ENCODE measurements around the gene EIF5B. TPM values are rescaled to one million over a fixed set of nuclear protein-coding genes. Genes with fewer than 3 reads are reported as not detected.
"Not testable (repeated sequence)": the region's sequence is repeated elsewhere in the genome, so short reads cannot be mapped to it uniquely, and the experiment has no call there.

The EIF5B gene
- total RNA-seq, 1 experiment from 2014 or later = 78.7 TPM

DNA sequence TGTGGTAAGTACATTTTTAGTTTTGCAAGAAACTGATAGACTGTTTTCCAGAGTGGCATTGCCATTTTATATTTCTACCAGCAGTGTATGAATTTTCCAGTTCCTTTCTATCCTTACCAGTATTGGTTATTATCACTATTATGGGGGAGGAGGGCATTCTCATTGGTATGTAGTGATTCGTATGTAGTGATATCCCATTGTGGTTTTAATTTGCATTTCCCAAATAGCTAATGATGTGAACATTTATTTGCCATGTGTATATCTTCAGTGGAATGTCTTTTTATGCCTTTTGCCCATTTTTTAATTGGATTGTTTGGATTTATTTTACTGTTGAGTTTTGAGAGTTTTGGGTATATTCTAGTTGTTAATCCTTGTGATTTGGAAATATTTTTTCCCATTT is 16.9 kb downstream of the EIF5B start:
- POLR2A ChIA-PET (ENCODE audit: low non-redundant PET) = interaction anchor here (0.6 kb wide), 1 partner anchor 92 kb away, joined by 9 read pairs; no protein-coding TSS in a partner anchor

DNA sequence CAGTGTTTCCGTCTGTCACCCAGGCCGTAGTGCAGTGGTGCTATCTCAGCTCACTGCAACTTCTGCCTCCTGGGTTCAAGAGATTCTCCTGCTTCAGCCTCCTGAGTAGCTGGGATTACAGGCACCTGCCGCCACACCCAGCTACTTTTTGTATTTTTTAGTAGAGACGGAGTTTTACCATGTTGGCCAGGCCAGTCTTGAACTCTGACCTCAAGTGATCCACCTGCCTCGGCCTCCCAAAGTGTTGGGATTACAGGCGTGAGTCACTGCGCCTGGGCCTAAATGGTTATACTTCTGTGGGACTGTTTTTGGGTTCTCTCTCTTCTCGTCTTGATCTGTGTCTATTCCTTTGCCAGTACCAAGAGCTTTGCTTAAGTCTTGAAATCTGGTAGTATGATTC is 17.6 kb downstream of the EIF5B start:
- H3K4me3 ChIP-seq (ENCODE audit: low read depth, low read length, poor library complexity, severe bottlenecking); POLR2A ChIA-PET (ENCODE audit: low non-redundant PET); CTCF ChIA-PET; H3K4me1 ChIP-seq (ENCODE audit: insufficient read depth, low read length, poor library complexity, severe bottlenecking); BruUV-seq (replicated peaks); H3K27me3 ChIP-seq (replicated peaks; ENCODE audit: insufficient read depth, low read depth, low read length, poor library complexity); H3K36me3 ChIP-seq (ENCODE audit: insufficient read depth, low read length, poor library complexity, severe bottlenecking); DNase-seq (ENCODE audit: low spot score); H3K9me3 ChIP-seq (ENCODE audit: low read depth, low read length, poor library complexity, severe bottlenecking); H3K27ac ChIP-seq (ENCODE audit: low read depth, low read length, poor library complexity, severe bottlenecking); intact Hi-C loops (cut with micrococcal nuclease; ENCODE audit: unreplicated experiment): not testable (repeated sequence)

More for the DNA sequence above, 16.9 kb downstream of the EIF5B start:
- CTCF ChIA-PET = no interaction called here
- no peaks in the 10 kb centered on the region for H3K9me3 ChIP-seq (ENCODE audit: low read depth, low read length, poor library complexity, severe bottlenecking)
- intact Hi-C loops (cut with micrococcal nuclease; ENCODE audit: unreplicated experiment) = no loop called here
- H3K4me3 ChIP-seq (ENCODE audit: low read depth, low read length, poor library complexity, severe bottlenecking) = no peak overlapping the region
- no peaks in the 10 kb centered on the region for H3K4me1 ChIP-seq (ENCODE audit: insufficient read depth, low read length, poor library complexity, severe bottlenecking)
- H3K27ac ChIP-seq (ENCODE audit: low read depth, low read length, poor library complexity, severe bottlenecking) = no peak overlapping the region
- no TSS peak for BruUV-seq (replicated peaks)
- TF ChIP-seq, protein P1, sequence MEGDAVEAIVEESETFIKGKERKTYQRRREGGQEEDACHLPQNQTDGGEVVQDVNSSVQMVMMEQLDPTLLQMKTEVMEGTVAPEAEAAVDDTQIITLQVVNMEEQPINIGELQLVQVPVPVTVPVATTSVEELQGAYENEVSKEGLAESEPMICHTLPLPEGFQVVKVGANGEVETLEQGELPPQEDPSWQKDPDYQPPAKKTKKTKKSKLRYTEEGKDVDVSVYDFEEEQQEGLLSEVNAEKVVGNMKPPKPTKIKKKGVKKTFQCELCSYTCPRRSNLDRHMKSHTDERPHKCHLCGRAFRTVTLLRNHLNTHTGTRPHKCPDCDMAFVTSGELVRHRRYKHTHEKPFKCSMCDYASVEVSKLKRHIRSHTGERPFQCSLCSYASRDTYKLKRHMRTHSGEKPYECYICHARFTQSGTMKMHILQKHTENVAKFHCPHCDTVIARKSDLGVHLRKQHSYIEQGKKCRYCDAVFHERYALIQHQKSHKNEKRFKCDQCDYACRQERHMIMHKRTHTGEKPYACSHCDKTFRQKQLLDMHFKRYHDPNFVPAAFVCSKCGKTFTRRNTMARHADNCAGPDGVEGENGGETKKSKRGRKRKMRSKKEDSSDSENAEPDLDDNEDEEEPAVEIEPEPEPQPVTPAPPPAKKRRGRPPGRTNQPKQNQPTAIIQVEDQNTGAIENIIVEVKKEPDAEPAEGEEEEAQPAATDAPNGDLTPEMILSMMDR (conservative IDR thresholded peaks at IDR 0.05; ENCODE audit: low read depth, low read length) = no peak
- no peak for TF ChIP-seq EZH2 (IDR thresholded peaks at IDR 0.05; ENCODE audit: borderline replicate concordance, low read depth, low read length, poor library complexity, severe bottlenecking)
- no peaks in the 10 kb centered on the region for H3K27me3 ChIP-seq (replicated peaks; ENCODE audit: insufficient read depth, low read depth, low read length, poor library complexity)
- DNase-seq (ENCODE audit: low spot score) = no peak
- H3K36me3 ChIP-seq (ENCODE audit: insufficient read depth, low read length, poor library complexity, severe bottlenecking) = no peaks in the 10 kb centered on the region

DNA sequence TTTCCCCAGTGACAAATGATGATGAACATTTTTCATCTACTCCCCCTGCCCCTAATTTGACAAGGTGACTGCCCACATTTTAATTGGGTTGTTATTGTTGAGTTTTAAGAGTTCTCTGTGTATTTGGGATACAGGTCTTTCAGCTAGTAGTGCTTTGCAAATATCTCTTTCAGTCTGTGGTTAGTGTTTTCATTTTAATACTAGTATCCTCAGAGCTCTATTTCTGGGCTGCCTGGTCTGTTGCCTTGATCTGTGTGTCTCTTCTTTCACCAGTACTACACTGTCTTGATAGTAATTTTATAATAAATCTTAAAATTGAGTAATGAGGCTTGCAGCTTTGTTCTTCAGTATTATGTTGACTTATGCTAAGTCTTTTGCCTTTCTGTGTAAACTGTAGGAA is 19.7 kb downstream of the EIF5B start:
- no TSS peak for BruUV-seq (replicated peaks)
- H3K27me3 ChIP-seq (replicated peaks; ENCODE audit: insufficient read depth, low read depth, low read length, poor library complexity) = no peaks in the 10 kb centered on the region
- ChIA-PET CTCF (no interaction called here), POLR2A (ENCODE audit: low non-redundant PET) (no interaction called here)
- peaks cover 6% of the 10 kb centered on the region for H3K36me3 ChIP-seq (ENCODE audit: insufficient read depth, low read length, poor library complexity, severe bottlenecking)
- no peak overlapping the region for H3K4me3 ChIP-seq (ENCODE audit: low read depth, low read length, poor library complexity, severe bottlenecking)
- intact Hi-C loops (cut with micrococcal nuclease; ENCODE audit: unreplicated experiment) = no loop called here
- H3K4me1 ChIP-seq (ENCODE audit: insufficient read depth, low read length, poor library complexity, severe bottlenecking) = no peaks in the 10 kb centered on the region
- no peaks in the 10 kb centered on the region for H3K9me3 ChIP-seq (ENCODE audit: low read depth, low read length, poor library complexity, severe bottlenecking)
- DNase-seq (ENCODE audit: low spot score) = no peak
- TF ChIP-seq, protein P1 (conservative IDR thresholded peaks at IDR 0.05; ENCODE audit: low read depth, low read length) = no peak
- TF ChIP-seq EZH2 (IDR thresholded peaks at IDR 0.05; ENCODE audit: borderline replicate concordance, low read depth, low read length, poor library complexity, severe bottlenecking) = no peak
- no peak overlapping the region for H3K27ac ChIP-seq (ENCODE audit: low read depth, low read length, poor library complexity, severe bottlenecking)

DNA sequence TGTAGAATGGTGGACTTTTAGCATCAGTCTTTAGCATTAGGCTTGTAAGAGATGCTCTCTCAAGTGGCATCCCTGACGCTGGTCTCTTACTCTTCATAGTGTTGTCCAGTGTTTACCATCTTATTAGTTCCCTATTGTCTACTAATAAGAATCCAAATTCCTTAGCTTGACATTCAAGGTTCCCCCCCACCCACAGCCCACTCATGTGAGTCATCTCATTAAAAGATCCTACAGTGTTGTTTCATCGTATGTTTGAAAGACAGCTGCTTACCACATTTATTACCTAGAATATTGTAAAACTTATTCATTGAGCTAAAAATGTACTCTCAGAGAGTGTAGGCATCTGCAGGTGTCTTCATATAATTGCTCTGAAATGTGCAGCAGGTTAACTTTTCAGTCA is 28.5 kb downstream of the EIF5B start:
- no peak overlapping the region for H3K27ac ChIP-seq (ENCODE audit: low read depth, low read length, poor library complexity, severe bottlenecking)
- no peaks in the 10 kb centered on the region for H3K27me3 ChIP-seq (replicated peaks; ENCODE audit: insufficient read depth, low read depth, low read length, poor library complexity)
- DNase-seq (ENCODE audit: low spot score) = no peak
- intact Hi-C loops (cut with micrococcal nuclease; ENCODE audit: unreplicated experiment) = no loop called here
- H3K36me3 ChIP-seq (ENCODE audit: insufficient read depth, low read length, poor library complexity, severe bottlenecking) = peaks cover 75% of the 10 kb centered on the region
- no peak overlapping the region for H3K4me3 ChIP-seq (ENCODE audit: low read depth, low read length, poor library complexity, severe bottlenecking)
- H3K4me1 ChIP-seq (ENCODE audit: insufficient read depth, low read length, poor library complexity, severe bottlenecking) = no peaks in the 10 kb centered on the region
- BruUV-seq (replicated peaks) = no TSS peak
- ChIA-PET CTCF (interaction anchor here (0.6 kb wide), 1 partner anchor 32 kb away, joined by 3 read pairs; no protein-coding TSS in a partner anchor), POLR2A (ENCODE audit: low non-redundant PET) (no interaction called here)
- TF ChIP-seq, protein P1 (conservative IDR thresholded peaks at IDR 0.05; ENCODE audit: low read depth, low read length) = no peak
- no peak for TF ChIP-seq EZH2 (IDR thresholded peaks at IDR 0.05; ENCODE audit: borderline replicate concordance, low read depth, low read length, poor library complexity, severe bottlenecking)
- H3K9me3 ChIP-seq (ENCODE audit: low read depth, low read length, poor library complexity, severe bottlenecking) = no peaks in the 10 kb centered on the region

DNA sequence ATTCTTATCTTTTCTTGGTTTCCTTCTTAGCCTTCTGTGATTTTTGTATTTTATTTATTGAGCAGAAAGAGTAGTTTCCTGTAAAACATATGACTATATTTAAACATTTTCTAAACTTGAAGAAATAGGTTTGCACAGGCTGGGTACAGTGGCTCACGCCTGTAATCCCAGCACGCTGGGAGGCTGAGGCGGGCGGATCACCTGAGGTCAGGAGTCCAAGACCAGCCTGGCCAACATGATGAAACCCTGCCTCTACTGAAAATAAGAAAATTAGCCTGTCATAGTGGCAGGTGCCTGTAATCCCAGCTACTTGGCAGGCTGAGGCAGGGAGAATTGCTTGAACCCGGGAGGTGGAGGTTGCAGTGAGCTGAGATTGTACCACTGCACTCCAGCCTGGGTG is 31.7 kb downstream of the EIF5B start:
- H3K27me3 ChIP-seq (replicated peaks; ENCODE audit: insufficient read depth, low read depth, low read length, poor library complexity); intact Hi-C loops (cut with micrococcal nuclease; ENCODE audit: unreplicated experiment); DNase-seq (ENCODE audit: low spot score); H3K27ac ChIP-seq (ENCODE audit: low read depth, low read length, poor library complexity, severe bottlenecking); H3K9me3 ChIP-seq (ENCODE audit: low read depth, low read length, poor library complexity, severe bottlenecking); H3K4me3 ChIP-seq (ENCODE audit: low read depth, low read length, poor library complexity, severe bottlenecking); BruUV-seq (replicated peaks); POLR2A ChIA-PET (ENCODE audit: low non-redundant PET); CTCF ChIA-PET; H3K4me1 ChIP-seq (ENCODE audit: insufficient read depth, low read length, poor library complexity, severe bottlenecking): not testable (repeated sequence)
- H3K36me3 ChIP-seq (ENCODE audit: insufficient read depth, low read length, poor library complexity, severe bottlenecking) = peaks cover 83% of the 10 kb centered on the region
